HEK293 (cell line): ENCODE results near the gene PCSK6.

Experiments used
- CTCF ChIP-seq: fragments of 450-650 bp; formaldehyde crosslinking; IDR thresholded peaks from 2 replicates; pipeline ENCODE4 v1.5.1; 2016; ENCODE audit warnings: missing biosample characterization, missing genetic modification characterization
- REST ChIP-seq: fragments of 450-650 bp; formaldehyde crosslinking; IDR thresholded peaks from 2 replicates; pipeline ENCODE4 v1.5.1; 2016; ENCODE audit warnings: missing biosample characterization, missing genetic modification characterization
- SP7 ChIP-seq: fragments of 450-650 bp; formaldehyde crosslinking; IDR thresholded peaks from 2 replicates; pipeline ENCODE4 v1.5.1; 2016; ENCODE audit warnings: missing biosample characterization, missing genetic modification characterization
- ZBTB10 ChIP-seq: fragments of 450-650 bp; formaldehyde crosslinking; IDR thresholded peaks from 2 replicates; pipeline ENCODE4 v1.5.1; 2016; ENCODE audit warnings: missing biosample characterization, missing genetic modification characterization
- ZNF26 ChIP-seq: fragments of 450-650 bp; formaldehyde crosslinking; IDR thresholded peaks from 2 replicates; pipeline ENCODE4 v1.5.1; 2016; ENCODE audit warnings: missing biosample characterization, missing genetic modification characterization

- TF ChIP-seq SP7, result no peak
- no peak for TF ChIP-seq CTCF
- no peak for TF ChIP-seq REST (tag by site-specific recombination)
- no peak for TF ChIP-seq ZNF26
- TF ChIP-seq ZBTB10 (tag by site-specific recombination), result no peak
These were observed 78.9 kb downstream of the PCSK6 start for GRCh38 chr15:101410612-101411011.
